ENCODE measurements around the gene SDK2.

The SDK2 gene

DNA sequence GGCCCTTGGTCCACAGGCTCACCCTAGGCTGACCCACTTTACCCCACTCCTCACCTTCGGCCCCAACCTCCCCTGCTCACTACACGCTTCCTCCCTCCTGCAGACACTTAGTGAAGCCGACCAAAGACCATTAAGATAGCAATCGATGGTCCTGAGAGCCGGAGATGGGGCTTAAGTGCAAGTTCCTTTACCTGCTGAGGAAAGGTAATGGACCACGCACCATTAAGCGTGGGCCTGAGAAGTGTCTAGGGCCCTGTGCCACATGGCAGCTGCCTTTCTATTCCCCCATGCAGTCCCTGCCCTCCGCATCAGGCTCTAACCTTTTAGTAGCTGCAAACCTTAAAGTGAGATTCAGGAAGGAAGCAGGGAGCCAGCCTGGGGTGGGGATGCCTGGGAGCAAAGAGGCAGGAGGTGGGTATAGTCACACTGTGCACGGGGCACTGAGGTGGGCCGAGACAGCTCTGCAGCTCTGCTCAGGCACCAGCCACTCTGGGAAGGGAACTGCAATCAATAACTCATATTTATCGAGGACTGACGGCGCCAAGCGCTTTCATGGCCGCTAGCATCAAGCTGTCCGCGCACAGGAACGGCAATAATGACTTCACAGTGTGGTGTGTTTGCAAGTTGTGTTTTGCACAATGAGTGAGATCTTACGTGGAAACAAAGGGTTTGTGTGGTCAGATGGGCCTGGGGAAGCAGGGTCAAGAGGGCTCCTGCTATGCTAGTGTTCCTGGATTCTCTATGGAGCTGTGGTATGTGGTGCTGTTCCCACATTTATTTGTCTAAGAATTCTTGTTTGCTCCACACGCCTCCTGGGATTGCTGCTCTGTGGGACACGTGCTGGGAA, 247.6 kb downstream of the SDK2 start:
- no peaks in the 10 kb centered on the region for H3K36me3 ChIP-seq (ENCODE audit: insufficient read depth, low read depth, low read length)
- no peak overlapping the region for H3K27ac ChIP-seq (ENCODE audit: low read length)
- no peaks in the 10 kb centered on the region for H3K27me3 ChIP-seq (ENCODE audit: insufficient read depth, low read length)

GRCh38 chr17:73394512-73395450, 249.5 kb downstream of the SDK2 start:
- Histone ChIP-seq H3K36me3 (ENCODE audit: insufficient read depth, low read depth, low read length) (no peaks in the 10 kb centered on the region), H3K4me3 (ENCODE audit: low read length) (no peak overlapping the region), H3K27ac (ENCODE audit: low read length) (no peak overlapping the region), H3K9ac (ENCODE audit: low read depth, low read length) (no peak overlapping the region), H3K27me3 (ENCODE audit: insufficient read depth, low read length) (no peaks in the 10 kb centered on the region), H3K4me1 (ENCODE audit: insufficient read depth, low read length) (no peaks in the 10 kb centered on the region), H3K9me3 (ENCODE audit: insufficient read depth, low read depth, low read length) (no peaks in the 10 kb centered on the region)

More for the DNA sequence above, 247.6 kb downstream of the SDK2 start:
- no peaks in the 10 kb centered on the region for H3K4me1 ChIP-seq (ENCODE audit: insufficient read depth, low read length)
- H3K4me3 ChIP-seq (ENCODE audit: low read length), result no peak overlapping the region
- no peaks in the 10 kb centered on the region for H3K9me3 ChIP-seq (ENCODE audit: insufficient read depth, low read depth, low read length)
- no peak overlapping the region for H3K9ac ChIP-seq (ENCODE audit: low read depth, low read length)

DNA sequence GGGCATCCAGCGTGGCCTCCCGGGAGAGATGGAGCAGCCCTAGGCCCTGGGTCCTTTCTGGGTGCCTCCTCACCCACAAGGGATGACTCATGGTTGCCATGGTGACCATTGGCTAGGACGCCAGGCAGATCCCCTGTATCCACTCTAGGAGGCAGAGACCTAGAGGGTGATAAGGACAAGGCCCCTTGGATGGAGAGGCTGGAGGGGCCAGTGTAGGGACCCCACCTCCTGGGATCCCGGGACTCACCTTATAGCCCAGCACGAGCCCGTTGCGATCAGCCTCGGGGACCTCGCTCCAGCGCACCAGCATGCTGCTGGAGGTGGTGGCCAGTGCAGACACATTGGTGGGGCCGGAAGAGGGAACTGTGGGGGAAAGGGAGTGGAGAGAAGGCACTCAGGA, 250.3 kb downstream of the SDK2 start:
- no peak overlapping the region for H3K9ac ChIP-seq (ENCODE audit: low read depth, low read length)
- no peaks in the 10 kb centered on the region for H3K27me3 ChIP-seq (ENCODE audit: insufficient read depth, low read length)

DNA sequence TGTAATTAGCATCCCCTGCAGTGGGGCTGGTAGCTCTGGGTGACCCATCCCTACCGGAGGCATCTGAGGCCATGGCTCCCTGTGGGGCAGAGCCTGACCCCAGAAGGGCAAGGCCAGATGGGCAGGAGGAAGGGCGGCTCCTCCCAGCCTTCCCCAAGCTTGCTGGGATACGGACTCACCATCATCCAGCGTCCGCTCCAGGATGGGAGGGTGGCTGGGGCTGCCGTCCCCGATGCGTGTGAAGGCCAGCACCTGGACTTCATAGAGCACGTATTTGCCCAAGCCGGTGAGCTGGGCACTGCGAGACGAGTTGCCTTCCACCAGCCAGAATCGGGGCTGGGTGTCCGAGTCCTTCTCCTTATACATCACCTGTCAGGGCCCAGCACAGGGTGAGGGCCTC, 250.9 kb downstream of the SDK2 start:
- Histone ChIP-seq H3K4me1 (ENCODE audit: insufficient read depth, low read length) (no peaks in the 10 kb centered on the region), H3K9ac (ENCODE audit: low read depth, low read length) (no peak overlapping the region), H3K27ac (ENCODE audit: low read length) (no peak overlapping the region), H3K4me3 (ENCODE audit: low read length) (no peak overlapping the region), H3K36me3 (ENCODE audit: insufficient read depth, low read depth, low read length) (no peaks in the 10 kb centered on the region), H3K27me3 (ENCODE audit: insufficient read depth, low read length) (no peaks in the 10 kb centered on the region), H3K9me3 (ENCODE audit: insufficient read depth, low read depth, low read length) (no peaks in the 10 kb centered on the region)

More for the DNA sequence above, 250.3 kb downstream of the SDK2 start:
- Histone ChIP-seq H3K4me1 (ENCODE audit: insufficient read depth, low read length) (no peaks in the 10 kb centered on the region), H3K36me3 (ENCODE audit: insufficient read depth, low read depth, low read length) (no peaks in the 10 kb centered on the region), H3K4me3 (ENCODE audit: low read length) (no peak overlapping the region), H3K27ac (ENCODE audit: low read length) (no peak overlapping the region), H3K9me3 (ENCODE audit: insufficient read depth, low read depth, low read length) (no peaks in the 10 kb centered on the region)

DNA sequence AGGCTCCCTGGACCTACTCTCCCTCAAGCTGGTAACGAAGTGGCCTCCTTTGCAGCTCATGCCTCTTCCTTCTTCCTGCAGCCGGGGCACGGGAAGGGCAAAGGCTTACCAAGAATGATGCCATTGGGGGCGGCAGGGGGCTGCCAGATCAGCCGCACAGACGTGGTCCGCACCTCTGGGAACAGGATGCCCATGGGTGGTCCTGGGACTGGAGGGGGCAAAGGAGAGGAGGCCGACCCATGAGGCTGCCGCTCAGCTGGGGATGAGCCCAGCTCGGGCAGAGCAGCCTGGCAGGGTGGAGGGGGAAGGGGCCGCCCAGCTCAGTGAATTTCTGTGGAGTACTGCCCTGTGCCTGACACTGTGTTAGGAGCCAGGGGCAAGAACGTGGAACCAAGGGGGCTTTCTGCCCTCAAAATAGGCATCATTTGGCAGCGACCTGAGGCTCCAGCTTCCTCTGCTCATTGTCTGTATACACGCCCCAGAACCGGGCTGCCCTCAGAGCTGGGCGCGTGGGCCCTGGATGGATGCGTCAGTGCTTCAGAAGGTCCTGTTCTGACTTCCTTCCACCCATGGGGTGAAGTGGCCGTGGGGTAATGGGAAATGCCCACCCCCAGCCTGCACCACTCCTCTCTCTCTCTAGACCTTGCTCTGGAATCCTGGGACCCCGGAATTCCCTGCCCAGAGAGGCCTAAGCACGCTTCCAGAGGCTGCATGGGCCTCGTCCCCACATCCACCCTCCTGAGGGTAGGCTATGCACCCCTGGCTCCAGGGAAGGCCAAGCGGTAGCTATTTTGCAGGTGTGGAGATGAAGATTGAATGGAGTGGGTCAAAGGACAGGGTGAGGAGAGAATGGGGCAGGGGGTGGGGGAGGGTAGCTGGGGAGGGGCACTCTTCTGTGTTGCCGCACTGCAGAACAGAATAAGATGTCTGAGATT, 252.6 kb downstream of the SDK2 start:
- no peak overlapping the region for H3K4me3 ChIP-seq (ENCODE audit: low read length)
- no peaks in the 10 kb centered on the region for H3K9me3 ChIP-seq (ENCODE audit: insufficient read depth, low read depth, low read length)
- no peaks in the 10 kb centered on the region for H3K4me1 ChIP-seq (ENCODE audit: insufficient read depth, low read length)
- H3K27ac ChIP-seq (ENCODE audit: low read length), result no peak overlapping the region
- no peak overlapping the region for H3K9ac ChIP-seq (ENCODE audit: low read depth, low read length)
- no peaks in the 10 kb centered on the region for H3K27me3 ChIP-seq (ENCODE audit: insufficient read depth, low read length)
- no peaks in the 10 kb centered on the region for H3K36me3 ChIP-seq (ENCODE audit: insufficient read depth, low read depth, low read length)

- H3K9ac ChIP-seq (ENCODE audit: low read depth, low read length), result no peak overlapping the region
- no peaks in the 10 kb centered on the region for H3K9me3 ChIP-seq (ENCODE audit: insufficient read depth, low read depth, low read length)
- H3K27ac ChIP-seq (ENCODE audit: low read length), result no peak overlapping the region
- H3K4me3 ChIP-seq (ENCODE audit: low read length), result no peak overlapping the region
- H3K27me3 ChIP-seq (ENCODE audit: insufficient read depth, low read length), result no peaks in the 10 kb centered on the region
- no peaks in the 10 kb centered on the region for H3K36me3 ChIP-seq (ENCODE audit: insufficient read depth, low read depth, low read length)
- no peaks in the 10 kb centered on the region for H3K4me1 ChIP-seq (ENCODE audit: insufficient read depth, low read length)
Measured at GRCh38 chr17:73390851-73391250, 253.4 kb downstream of the SDK2 start.

DNA sequence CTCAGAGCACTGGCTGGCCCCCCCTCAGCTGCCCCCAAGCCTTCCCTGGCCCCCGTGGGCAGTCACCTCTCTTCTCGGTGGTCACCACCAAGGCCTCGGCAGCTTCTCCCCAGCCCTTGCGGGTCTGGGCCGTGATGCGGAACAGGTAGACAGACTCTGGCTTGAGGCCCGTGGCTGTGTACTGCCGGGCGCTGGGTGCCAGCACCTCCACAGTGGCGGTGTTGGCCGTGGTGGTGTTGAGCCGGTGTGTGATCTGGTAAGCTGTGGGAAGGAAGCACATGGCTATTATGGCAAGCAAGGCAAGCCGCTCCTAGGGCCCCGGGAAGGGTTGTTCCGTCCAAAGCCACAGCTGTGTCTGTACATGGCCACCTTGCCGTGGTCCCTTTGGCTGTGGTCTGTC, 254.0 kb downstream of the SDK2 start:
- Histone ChIP-seq H3K9me3 (ENCODE audit: insufficient read depth, low read depth, low read length) (no peaks in the 10 kb centered on the region), H3K9ac (ENCODE audit: low read depth, low read length) (no peak overlapping the region), H3K4me3 (ENCODE audit: low read length) (no peak overlapping the region), H3K36me3 (ENCODE audit: insufficient read depth, low read depth, low read length) (peaks cover 4% of the 10 kb centered on the region; the same call in 1 of the 2 replicates), H3K27me3 (ENCODE audit: insufficient read depth, low read length) (no peaks in the 10 kb centered on the region), H3K4me1 (ENCODE audit: insufficient read depth, low read length) (no peaks in the 10 kb centered on the region), H3K27ac (ENCODE audit: low read length) (no peak overlapping the region)

DNA sequence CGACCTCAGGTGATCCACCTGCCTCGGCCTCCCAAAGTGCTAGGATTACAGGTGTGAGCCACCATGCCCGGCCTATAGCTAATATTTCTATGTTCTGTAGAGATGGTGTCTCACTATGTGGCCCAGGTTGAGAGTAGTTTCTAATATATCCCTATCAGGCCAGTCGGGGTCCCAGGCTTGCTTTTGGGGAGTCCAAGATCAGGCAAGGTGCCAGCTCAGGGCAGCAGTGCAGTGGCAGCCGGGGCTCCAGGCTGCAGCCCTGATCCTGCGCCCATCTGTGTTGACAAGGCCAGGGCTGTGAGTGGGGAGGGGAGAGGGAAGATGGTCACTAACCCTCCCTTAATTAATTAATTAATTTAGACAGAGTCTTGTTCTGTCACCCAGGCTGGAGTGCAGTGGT, 254.8 kb downstream of the SDK2 start:
- Histone ChIP-seq H3K9ac (ENCODE audit: low read depth, low read length) (no peak overlapping the region), H3K4me1 (ENCODE audit: insufficient read depth, low read length) (no peaks in the 10 kb centered on the region), H3K27me3 (ENCODE audit: insufficient read depth, low read length) (no peaks in the 10 kb centered on the region), H3K9me3 (ENCODE audit: insufficient read depth, low read depth, low read length) (no peaks in the 10 kb centered on the region), H3K4me3 (ENCODE audit: low read length) (no peak overlapping the region), H3K27ac (ENCODE audit: low read length) (no peak overlapping the region), H3K36me3 (ENCODE audit: insufficient read depth, low read depth, low read length) (peaks cover 4% of the 10 kb centered on the region; the same call in 1 of the 2 replicates)

DNA sequence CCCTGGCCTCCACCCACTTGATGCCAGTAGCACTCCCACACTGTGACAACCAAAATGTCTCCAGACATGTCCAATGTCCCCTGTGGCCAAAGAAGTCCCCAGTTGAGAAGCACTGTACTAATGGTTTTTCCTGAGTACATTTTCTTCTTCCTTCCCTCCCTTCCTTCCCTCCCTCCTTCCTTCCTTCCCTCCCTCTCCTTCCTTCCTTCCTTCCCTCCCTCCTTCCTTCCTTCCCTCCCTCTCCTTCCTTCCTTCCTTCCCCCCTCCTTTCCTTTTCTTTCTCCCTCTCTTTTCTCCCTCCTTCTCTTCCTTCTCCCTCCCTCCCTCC, 255.7 kb downstream of the SDK2 start:
- Histone ChIP-seq H3K9ac (ENCODE audit: low read depth, low read length) (no peak overlapping the region), H3K36me3 (ENCODE audit: insufficient read depth, low read depth, low read length) (peaks cover 4% of the 10 kb centered on the region), H3K27ac (ENCODE audit: low read length) (no peak overlapping the region), H3K27me3 (ENCODE audit: insufficient read depth, low read length) (no peaks in the 10 kb centered on the region), H3K4me1 (ENCODE audit: insufficient read depth, low read length) (no peaks in the 10 kb centered on the region), H3K9me3 (ENCODE audit: insufficient read depth, low read depth, low read length) (no peaks in the 10 kb centered on the region), H3K4me3 (ENCODE audit: low read length) (no peak overlapping the region)

- Histone ChIP-seq H3K27ac (ENCODE audit: low read length) (no peak overlapping the region), H3K27me3 (ENCODE audit: insufficient read depth, low read length) (no peaks in the 10 kb centered on the region), H3K9me3 (ENCODE audit: insufficient read depth, low read depth, low read length) (no peaks in the 10 kb centered on the region), H3K36me3 (ENCODE audit: insufficient read depth, low read depth, low read length) (peaks cover 4% of the 10 kb centered on the region), H3K4me3 (ENCODE audit: low read length) (no peak overlapping the region), H3K4me1 (ENCODE audit: insufficient read depth, low read length) (no peaks in the 10 kb centered on the region), H3K9ac (ENCODE audit: low read depth, low read length) (no peak overlapping the region)
Measured at GRCh38 chr17:73387746-73388577, 256.3 kb downstream of the SDK2 start.
